ENCODE results near the gene GATC.

DNA sequence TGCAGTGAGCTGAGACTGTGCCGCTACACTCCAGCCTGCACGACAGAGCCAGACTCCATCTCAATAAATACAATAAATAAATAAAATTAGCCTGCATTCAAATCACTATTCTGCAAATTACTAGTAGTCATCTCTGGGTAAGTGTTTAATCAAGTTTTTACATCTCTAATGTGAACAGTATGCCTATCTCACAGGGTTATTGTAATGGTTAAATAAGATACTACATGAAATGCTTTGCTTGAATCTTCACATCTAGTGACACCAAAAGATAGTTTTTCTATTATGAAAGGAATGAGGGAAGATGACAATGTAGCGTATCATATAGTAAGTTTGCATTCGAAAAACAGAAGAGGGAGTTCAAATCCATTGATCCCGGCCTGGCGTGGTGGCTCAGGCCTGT, 21.2 kb downstream of the GATC start:
- TF ChIP-seq, protein P1, sequence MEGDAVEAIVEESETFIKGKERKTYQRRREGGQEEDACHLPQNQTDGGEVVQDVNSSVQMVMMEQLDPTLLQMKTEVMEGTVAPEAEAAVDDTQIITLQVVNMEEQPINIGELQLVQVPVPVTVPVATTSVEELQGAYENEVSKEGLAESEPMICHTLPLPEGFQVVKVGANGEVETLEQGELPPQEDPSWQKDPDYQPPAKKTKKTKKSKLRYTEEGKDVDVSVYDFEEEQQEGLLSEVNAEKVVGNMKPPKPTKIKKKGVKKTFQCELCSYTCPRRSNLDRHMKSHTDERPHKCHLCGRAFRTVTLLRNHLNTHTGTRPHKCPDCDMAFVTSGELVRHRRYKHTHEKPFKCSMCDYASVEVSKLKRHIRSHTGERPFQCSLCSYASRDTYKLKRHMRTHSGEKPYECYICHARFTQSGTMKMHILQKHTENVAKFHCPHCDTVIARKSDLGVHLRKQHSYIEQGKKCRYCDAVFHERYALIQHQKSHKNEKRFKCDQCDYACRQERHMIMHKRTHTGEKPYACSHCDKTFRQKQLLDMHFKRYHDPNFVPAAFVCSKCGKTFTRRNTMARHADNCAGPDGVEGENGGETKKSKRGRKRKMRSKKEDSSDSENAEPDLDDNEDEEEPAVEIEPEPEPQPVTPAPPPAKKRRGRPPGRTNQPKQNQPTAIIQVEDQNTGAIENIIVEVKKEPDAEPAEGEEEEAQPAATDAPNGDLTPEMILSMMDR (IDR thresholded peaks at IDR 0.05): no peak
- no peak for TF ChIP-seq POLR2A (IDR thresholded peaks at IDR 0.05)
